Endothelial cell of umbilical vein (primary cell): ENCODE results near the gene EFHC2. TPM values are rescaled to one million over a fixed set of nuclear protein-coding genes. Genes with fewer than 3 reads are reported as not detected.
A peak's percentile ranks its signal among the peaks of the same experiment; 100 is the strongest.
"Not testable (repeated sequence)": the region's sequence is repeated elsewhere in the genome, so short reads cannot be mapped to it uniquely, and the experiment has no call there.

ENCODE experiments used
- BruUV-seq: library from RNA; stranded (reverse); fragments of 400-500 nt; replicated peaks from 2 replicates; lab custom pipeline; 2021; lab: Mats Ljungman, UMichigan
- CTCF ChIA-PET: fragments of 300-600, 350-600 bp; sonication (Branson Sonifier 250); formaldehyde crosslinking; loops from one replicate; lab custom pipeline; 2021; ENCODE audit warnings: antibody characterized with exemption, inconsistent platforms; lab: Charles Lee
- POLR2A ChIA-PET: fragments of 300-600, 350-600 bp; sonication (Branson Sonifier 250); formaldehyde crosslinking; loops from one replicate; lab custom pipeline; 2021; ENCODE audit warnings: antibody characterized with exemption, inconsistent platforms; lab: Charles Lee
- DNase-seq: peaks from one replicate; pipeline ENCODE4 v3.0.0-alpha.2; 2011; ENCODE audit warnings: low read depth, low spot score
- FAIRE-seq: peaks from 2 replicates; lab custom pipeline; 2011; peaks lifted over from hg19 to GRCh38; lab: Jason Lieb, UNC
- H2AFZ ChIP-seq: 2 replicates; pipeline ENCODE4 v1.6.0; 2012; ENCODE audit warnings: low read depth, low read length, control low read depth, inconsistent platforms
- H3K27ac ChIP-seq: 2 replicates; pipeline ENCODE4 v1.5.1; 2011; ENCODE audit warnings: low read depth, mild to moderate bottlenecking, control low read depth, low read length, moderate library complexity; ENCODE audit not compliant: insufficient read depth
- H3K27me3 ChIP-seq, 2 experiments: 2 replicates each; pipeline versions ENCODE4 v1.6.0 to v1.6.1; 2011; ENCODE audit warnings: low read length in 2 of 2, mixed read lengths in 1 of 2; ENCODE audit not compliant: control insufficient read depth in 2 of 2, insufficient read depth in 2 of 2
- H3K36me3 ChIP-seq, 2 experiments: 2 replicates in 1 of 2; 3 replicates in 1 of 2; pipeline ENCODE4 v1.5.1; 2011; ENCODE audit warnings: low read length in 2 of 2, mild to moderate bottlenecking in 1 of 2, moderate library complexity in 1 of 2; ENCODE audit not compliant: control insufficient read depth in 2 of 2, insufficient read depth in 2 of 2; ENCODE audit errors: extremely low read depth in 1 of 2
- H3K4me1 ChIP-seq: 3 replicates; pipeline ENCODE4 v1.5.1; 2011; ENCODE audit warnings: mild to moderate bottlenecking, low read length; ENCODE audit not compliant: control insufficient read depth, insufficient read depth; ENCODE audit errors: extremely low read depth
- H3K4me2 ChIP-seq: 2 replicates; pipeline ENCODE4 v1.6.1; 2011; ENCODE audit warnings: low read length, control low read depth, mixed read lengths; ENCODE audit not compliant: insufficient read depth
- H3K4me3 ChIP-seq, 3 experiments: fragments of 200-600 bp in 1 of 3; sonication (generic), shearing (Covaris generic) in 1 of 3; replicated peaks in 1 of 3; 2 replicates each; pipeline ENCODE4 v1.5.1; 2011 to 2016; ENCODE audit warnings: control low read depth in 3 of 3, low read length in 3 of 3, mild to moderate bottlenecking in 2 of 3, inconsistent platforms in 1 of 3, low read depth in 1 of 3, moderate library complexity in 1 of 3; ENCODE audit not compliant: insufficient read depth in 1 of 3
- H3K79me2 ChIP-seq: 2 replicates; pipeline ENCODE4 v1.6.0; 2012; ENCODE audit warnings: low read length, inconsistent platforms; ENCODE audit not compliant: control insufficient read depth, insufficient read depth
- H3K9ac ChIP-seq: replicated peaks from 2 replicates; pipeline ENCODE3; 2011; ENCODE audit warnings: low read length, control low read depth; ENCODE audit not compliant: insufficient read depth; ENCODE audit errors: extremely low read depth
- H3K9me1 ChIP-seq: replicated peaks from 3 replicates; pipeline ENCODE4 v1.6.0; 2011; ENCODE audit warnings: mild to moderate bottlenecking, low read length; ENCODE audit not compliant: control insufficient read depth, insufficient read depth; ENCODE audit errors: extremely low read depth
- H3K9me3 ChIP-seq: replicated peaks from 2 replicates; pipeline ENCODE4 v1.5.1; 2012; ENCODE audit warnings: low read length, inconsistent platforms; ENCODE audit not compliant: control insufficient read depth, insufficient read depth
- H4K20me1 ChIP-seq: replicated peaks from 2 replicates; pipeline ENCODE3; 2011; ENCODE audit warnings: mild to moderate bottlenecking, low read length; ENCODE audit not compliant: control insufficient read depth, insufficient read depth; ENCODE audit errors: extremely low read depth
- CTCF ChIP-seq, 2 donors: IDR thresholded peaks; 1 replicate in 1 of 2; 2 replicates in 1 of 2; pipeline ENCODE4 v1.5.1; 2011; ENCODE audit warnings: low read length in 2 of 2, mild to moderate bottlenecking in 2 of 2, moderate library complexity in 2 of 2, control low read depth in 1 of 2, inconsistent platforms in 1 of 2, low read depth in 1 of 2; ENCODE audit not compliant: insufficient read depth in 1 of 2; ENCODE audit errors: extremely low read depth in 1 of 2
- EZH2 ChIP-seq: IDR thresholded peaks from 2 replicates; pipeline ENCODE4 v1.6.1; 2012; ENCODE audit warnings: borderline replicate concordance, low read depth, mild to moderate bottlenecking, moderate library complexity, low read length, inconsistent platforms; ENCODE audit not compliant: severe bottlenecking
- FOS ChIP-seq: IDR thresholded peaks from 2 replicates; pipeline ENCODE4 v1.6.1; 2011; ENCODE audit warnings: mild to moderate bottlenecking, low read length, moderate library complexity, borderline replicate concordance; ENCODE audit not compliant: insufficient read depth
- GATA2 ChIP-seq: IDR thresholded peaks from 2 replicates; pipeline ENCODE4 v1.7.0; 2011; ENCODE audit warnings: low read depth, mild to moderate bottlenecking, moderate library complexity, mixed read lengths, low read length; ENCODE audit not compliant: insufficient read length, insufficient read depth
- JUN ChIP-seq: IDR thresholded peaks from 2 replicates; pipeline ENCODE4 v1.6.1; 2011; ENCODE audit warnings: borderline replicate concordance, low read depth; ENCODE audit not compliant: insufficient read length, insufficient read depth
- MAX ChIP-seq: IDR thresholded peaks from 2 replicates; pipeline ENCODE4 v1.6.1; 2011; ENCODE audit not compliant: insufficient read depth, insufficient read length
- MYC ChIP-seq: IDR thresholded peaks from one replicate; pipeline ENCODE4 v1.6.1; 2011; ENCODE audit warnings: mild to moderate bottlenecking, low read depth, low read length
- POLR2A ChIP-seq: IDR thresholded peaks from 2 replicates; pipeline ENCODE4 v1.6.1; 2012; ENCODE audit warnings: low read depth, mild to moderate bottlenecking, control low read depth, low read length
- POLR2AphosphoS5 ChIP-seq: IDR thresholded peaks from 2 replicates; pipeline ENCODE4 v1.6.1; 2012; ENCODE audit warnings: low read depth, mild to moderate bottlenecking, control low read depth, low read length, moderate library complexity; ENCODE audit not compliant: insufficient read depth
- dilution Hi-C: fragments of 300-500 bp; cut with MboI; formaldehyde crosslinking; loops from one replicate; pipeline ENCODE4 v1.15.0; 2019; ENCODE audit warnings: low sequenced_read_pairs; ENCODE audit not compliant: extremely low pct_ligation_motif_present
- intact Hi-C: fragments of 100-400 bp; cut with micrococcal nuclease; formaldehyde crosslinking; loops from one replicate; pipeline ENCODE4 v1.10.0; 2022
- polyA plus RNA-seq, 4 experiments: library from polyadenylated mRNA; depleted of rRNA in 3 of 4; stranded (reverse) in 3 of 4; unstranded in 1 of 4; fragments of >200 nt; gene quantifications; 2 replicates each; pipeline versions ENCODE4 v1.2.1 to v1.2.3, GENCODE V29; 2011 to 2012; ENCODE audit warnings: missing spikeins in 1 of 4
- total RNA-seq: library from RNA; stranded (reverse); gene quantifications from 2 replicates; pipeline ENCODE4 v1.2.3, GENCODE V29; 2021

EFHC2 gene
- total and polyA plus RNA-seq, 2 donors (not counting 3 experiments of a cell fraction or from before 2014, with no cell fraction given), result not detected

GRCh38 chrX:44252688-44253574 is 90.5 kb downstream of the EFHC2 start:
- H3K9ac ChIP-seq, H3K4me1 ChIP-seq, H4K20me1 ChIP-seq, H3K9me1 ChIP-seq, H3K36me3 ChIP-seq, dilution Hi-C loops, H3K27me3 ChIP-seq, H3K9me3 ChIP-seq, H3K4me3 ChIP-seq, H3K27ac ChIP-seq, H3K4me2 ChIP-seq, BruUV-seq, intact Hi-C loops, H3K79me2 ChIP-seq, FAIRE-seq, POLR2A ChIA-PET: not testable (repeated sequence)
- DNase-seq, result peak; percentile 4
- CTCF ChIA-PET, result interaction anchor here (2.0 kb wide), 1 partner anchor 9 kb away, joined by 4 read pairs; no protein-coding TSS in a partner anchor
- peak overlapping the region; percentile 59 for H2AFZ ChIP-seq

- no peaks in the 10 kb centered on the region for H3K36me3 ChIP-seq
- intact Hi-C loops (no loop called here), dilution Hi-C loops (no loop called here)
- H3K9ac ChIP-seq, result no peak overlapping the region
- no peaks in the 10 kb centered on the region for H3K9me1 ChIP-seq
- no peak overlapping the region for H3K27ac ChIP-seq
- H3K27me3 ChIP-seq, result no peaks in the 10 kb centered on the region
- no peak overlapping the region for H2AFZ ChIP-seq
- no peak for FAIRE-seq
- H3K9me3 ChIP-seq, result no peaks in the 10 kb centered on the region
- H3K4me3 ChIP-seq, result no peak overlapping the region
- no peak for DNase-seq
- no peaks in the 10 kb centered on the region for H3K79me2 ChIP-seq
- CTCF ChIA-PET, result interaction anchor here (1.0 kb wide), 1 partner anchor 289 kb away, joined by 3 read pairs; no protein-coding TSS in a partner anchor
- no peaks in the 10 kb centered on the region for H4K20me1 ChIP-seq
- no TSS peak for BruUV-seq
- H3K4me1 ChIP-seq, result no peaks in the 10 kb centered on the region
- POLR2A ChIA-PET, result no interaction called here
- TF ChIP-seq MAX, result no peak
- TF ChIP-seq POLR2AphosphoS5, result no peak
- TF ChIP-seq POLR2A, result no peak
- no peak for TF ChIP-seq EZH2
- TF ChIP-seq CTCF (IDR thresholded peaks at IDR 0.05; ENCODE audit: extremely low read depth in 1 of 2, insufficient read depth in 1 of 2, low read depth in 1 of 2, low read length in 2 of 2), result no peak
- no peak for TF ChIP-seq GATA2
- no peak for TF ChIP-seq MYC
- TF ChIP-seq FOS, result no peak
- no peak for TF ChIP-seq JUN
- no peak overlapping the region for H3K4me2 ChIP-seq
Observed at GRCh38 chrX:44247468-44247867, 96.0 kb downstream of the EFHC2 start.
